Epithelial cell of esophagus (primary cell): Measurements from ENCODE around the gene NDUFA3.

ENCODE experiments used
- DNase-seq: peaks from one replicate; pipeline ENCODE4 v3.0.0; 2010; ENCODE audit warnings: low read depth
- H3K4me3 ChIP-seq: 2 replicates; pipeline ENCODE4 v1.5.1; 2011; ENCODE audit warnings: mild to moderate bottlenecking, low read length, control low read depth
- CTCF ChIP-seq: IDR thresholded peaks from 2 replicates; pipeline ENCODE4 v1.5.1; 2011; ENCODE audit warnings: low read depth, mild to moderate bottlenecking, low read length, control low read depth, inconsistent platforms; ENCODE audit not compliant: insufficient read depth; ENCODE audit errors: missing control alignments

NDUFA3 gene

GRCh38 chr19:54077334-54077733 is 25.3 kb upstream of the NDUFA3 start:
- no peak for DNase-seq
- H3K4me3 ChIP-seq = no peak overlapping the region
- no peak for TF ChIP-seq CTCF

- no peak within 1 kb of the TSS for H3K4me3 ChIP-seq
- DNase-seq = no peak
- TF ChIP-seq CTCF = no peak
These were observed 21.6 kb upstream of the NDUFA3 start, which contains the start of gene TARM1 for GRCh38 chr19:54081032-54081431. TARM1 (minus strand) TSS chr19:54081365; CDS start chr19:54081340, 25 bp downstream.

GRCh38 chr19:54084410-54084809 is 18.2 kb upstream of the NDUFA3 start:
- H3K4me3 ChIP-seq = no peak overlapping the region
- no peak for DNase-seq
- TF ChIP-seq CTCF = no peak

GRCh38 chr19:54094426-54095000 is 8.1 kb upstream of the NDUFA3 start:
- DNase-seq = no peak
- TF ChIP-seq CTCF = no peak
- no peak overlapping the region for H3K4me3 ChIP-seq

GRCh38 chr19:54095136-54095858 is 7.4 kb upstream of the NDUFA3 start:
- no peak for TF ChIP-seq CTCF
- DNase-seq = no peak
- H3K4me3 ChIP-seq = peak overlapping the region; percentile 16

GRCh38 chr19:54095859-54096616 is 6.6 kb upstream of the NDUFA3 start:
- DNase-seq = peak; percentile 50
- H3K4me3 ChIP-seq = peak overlapping the region; percentile 30

- peak; percentile 52 for TF ChIP-seq CTCF
- H3K4me3 ChIP-seq = peak overlapping the region; percentile 30
- peak; percentile 29 for DNase-seq
These were observed 6.0 kb upstream of the NDUFA3 start for GRCh38 chr19:54096617-54097106.
